HG02840 (cell line): ENCODE data around the gene REXO5.

Source experiments
- ATAC-seq: cut with Tn5 transposase; IDR thresholded peaks from one replicate; pipeline ENCODE4 v1.9.1; 2021; ENCODE audit warnings: mild to moderate bottlenecking, moderate library complexity, moderate number of reproducible peaks; ENCODE audit not compliant: unreplicated experiment, low FRiP score

The REXO5 gene

GRCh38 chr16:20899071-20899470, 92.7 kb downstream of the REXO5 start:
- no peak for ATAC-seq
